OCI-LY3 (cell line): ENCODE data around the gene RRP1.

Experiments used
- H2AFZ ChIP-seq: fragments of 200-600, 300-600 bp; shearing (Covaris generic); 2 replicates; pipeline ENCODE4 v1.6.0; 2014; ENCODE audit warnings: antibody characterized with exemption, low read depth, low read length
- H3K27ac ChIP-seq: fragments of 200-600, 300-600 bp; sonication (generic); 2 replicates; pipeline ENCODE4 v1.5.1; 2014; ENCODE audit warnings: mild to moderate bottlenecking, low read length, moderate library complexity, mixed read lengths
- H3K27me3 ChIP-seq: fragments of 200-600, 300-600 bp; sonication (generic); 2 replicates; pipeline ENCODE4 v1.6.1; 2014; ENCODE audit warnings: low read depth, low read length, mixed read lengths
- H3K36me3 ChIP-seq: fragments of 200-600, 300-600 bp; sonication (generic); replicated peaks from 2 replicates; pipeline ENCODE3; 2014; ENCODE audit warnings: low read depth, low read length, mixed read lengths
- H3K4me1 ChIP-seq: fragments of 300-600, 200-600 bp; sonication (generic); 2 replicates; pipeline ENCODE4 v1.6.1; 2014; ENCODE audit warnings: low read length, mixed read lengths
- H3K4me2 ChIP-seq: fragments of 200-600, 300-600 bp; sonication (generic); 2 replicates; pipeline ENCODE4 v1.6.1; 2014; ENCODE audit warnings: low read length, mixed read lengths
- H3K4me3 ChIP-seq: fragments of 300-600, 200-600 bp; sonication (generic); 2 replicates; pipeline ENCODE4 v1.5.1; 2014; ENCODE audit warnings: antibody characterized with exemption, mild to moderate bottlenecking, low read length, moderate library complexity
- H3K79me2 ChIP-seq: fragments of 300-600, 200-600 bp; shearing (Covaris generic); 2 replicates; pipeline ENCODE4 v1.6.1; 2014; ENCODE audit warnings: mild to moderate bottlenecking, low read length, mixed read lengths
- H3K9ac ChIP-seq: fragments of 300-600, 200-600 bp; shearing (Covaris generic); 2 replicates; pipeline ENCODE4 v1.6.0; 2014; ENCODE audit warnings: mild to moderate bottlenecking, low read length, moderate library complexity
- H3K9me3 ChIP-seq: fragments of 200-600, 300-600 bp; shearing (Covaris generic); 2 replicates; pipeline ENCODE4 v1.6.1; 2014; ENCODE audit warnings: low read length, mixed read lengths; ENCODE audit not compliant: insufficient read depth
- H4K20me1 ChIP-seq: fragments of 200-600, 300-600 bp; sonication (generic); 2 replicates; pipeline ENCODE4 v1.6.1; 2016; ENCODE audit warnings: low read length, mixed read lengths; ENCODE audit not compliant: insufficient read depth
- EZH2phosphoT487 ChIP-seq: fragments of 200-600 bp; shearing (Covaris generic); IDR thresholded peaks from 2 replicates; pipeline ENCODE4 v1.6.1; 2018; ENCODE audit warnings: antibody characterized with exemption, mixed run types, low read depth
- TF ChIP-seq, protein P1 (sequence below): fragments of 200-600, 300-600 bp; sonication (generic); IDR thresholded peaks from 2 replicates; pipeline ENCODE4 v1.5.1; 2014; ENCODE audit warnings: antibody characterized with exemption, low read length, low read depth

RRP1 gene

DNA sequence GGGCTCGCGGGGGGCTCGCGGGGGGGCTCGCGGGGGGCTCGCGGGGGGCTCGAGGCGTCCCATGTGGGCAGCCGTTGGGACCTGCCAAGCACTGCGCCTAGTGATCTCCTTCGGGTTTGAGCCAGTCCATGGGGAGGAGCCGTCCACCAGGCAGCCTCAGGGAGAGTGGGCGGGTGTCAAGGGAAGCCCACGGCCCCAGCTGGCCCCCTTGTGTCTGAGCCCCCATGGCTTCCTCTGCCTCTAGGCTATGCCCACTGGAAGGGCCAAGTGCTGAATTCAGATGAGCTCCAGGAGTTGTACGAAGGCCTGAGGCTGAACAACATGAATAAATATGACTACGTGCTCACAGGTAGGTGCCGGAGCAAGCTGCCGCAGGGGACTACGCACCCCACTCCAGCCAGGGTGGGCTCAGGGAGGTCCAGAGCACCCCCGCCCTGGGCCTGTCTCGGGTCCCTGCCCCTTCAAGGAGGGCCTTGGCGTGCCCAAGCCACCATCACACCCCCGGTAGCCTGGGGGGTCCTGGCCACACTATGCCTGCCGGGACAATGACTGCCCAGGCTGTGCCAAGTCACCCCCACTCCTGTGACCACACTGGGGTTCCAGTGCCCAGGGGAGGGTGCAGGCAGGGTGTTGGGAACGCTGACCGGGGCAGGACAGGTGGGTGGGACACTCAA is 47.8 kb upstream of the RRP1 start:
- Histone ChIP-seq H3K9ac (no peak overlapping the region), H4K20me1 (no peaks in the 10 kb centered on the region)
- TF ChIP-seq EZH2phosphoT487 = no peak
- TF ChIP-seq, protein P1, sequence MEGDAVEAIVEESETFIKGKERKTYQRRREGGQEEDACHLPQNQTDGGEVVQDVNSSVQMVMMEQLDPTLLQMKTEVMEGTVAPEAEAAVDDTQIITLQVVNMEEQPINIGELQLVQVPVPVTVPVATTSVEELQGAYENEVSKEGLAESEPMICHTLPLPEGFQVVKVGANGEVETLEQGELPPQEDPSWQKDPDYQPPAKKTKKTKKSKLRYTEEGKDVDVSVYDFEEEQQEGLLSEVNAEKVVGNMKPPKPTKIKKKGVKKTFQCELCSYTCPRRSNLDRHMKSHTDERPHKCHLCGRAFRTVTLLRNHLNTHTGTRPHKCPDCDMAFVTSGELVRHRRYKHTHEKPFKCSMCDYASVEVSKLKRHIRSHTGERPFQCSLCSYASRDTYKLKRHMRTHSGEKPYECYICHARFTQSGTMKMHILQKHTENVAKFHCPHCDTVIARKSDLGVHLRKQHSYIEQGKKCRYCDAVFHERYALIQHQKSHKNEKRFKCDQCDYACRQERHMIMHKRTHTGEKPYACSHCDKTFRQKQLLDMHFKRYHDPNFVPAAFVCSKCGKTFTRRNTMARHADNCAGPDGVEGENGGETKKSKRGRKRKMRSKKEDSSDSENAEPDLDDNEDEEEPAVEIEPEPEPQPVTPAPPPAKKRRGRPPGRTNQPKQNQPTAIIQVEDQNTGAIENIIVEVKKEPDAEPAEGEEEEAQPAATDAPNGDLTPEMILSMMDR = no peak

DNA sequence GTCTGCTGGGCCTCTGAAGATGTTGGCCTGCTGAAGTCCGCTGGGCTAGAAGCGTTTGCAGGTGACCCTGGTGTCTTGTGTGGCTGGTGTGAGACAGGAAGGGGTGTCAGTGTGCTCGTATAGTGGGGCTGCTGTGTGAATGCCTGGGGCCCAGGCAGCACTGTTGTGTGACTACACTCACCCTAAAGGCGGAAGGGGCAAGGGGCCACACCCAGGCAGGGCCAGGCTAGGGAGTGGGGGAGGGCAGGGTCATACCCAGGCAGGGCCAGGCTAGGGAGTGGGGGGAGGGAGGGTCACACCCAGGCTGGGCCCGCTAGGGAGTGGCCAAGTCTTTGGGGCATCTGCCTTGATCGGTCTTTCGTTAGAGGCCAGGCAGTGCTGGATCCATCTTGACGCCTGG is 45.4 kb upstream of the RRP1 start:
- TF ChIP-seq, protein P1 = no peak
- no peaks in the 10 kb centered on the region for H3K4me1 ChIP-seq
- peaks cover 5% of the 10 kb centered on the region for H3K36me3 ChIP-seq
- H4K20me1 ChIP-seq = no peaks in the 10 kb centered on the region
- no peaks in the 10 kb centered on the region for H3K27me3 ChIP-seq
- H3K79me2 ChIP-seq = no peaks in the 10 kb centered on the region
- H3K4me2 ChIP-seq = no peak overlapping the region
- H3K9ac ChIP-seq = no peak overlapping the region
- H3K9me3 ChIP-seq = no peaks in the 10 kb centered on the region
- H3K27ac ChIP-seq = no peak overlapping the region
- H2AFZ ChIP-seq = no peak overlapping the region
- no peak overlapping the region for H3K4me3 ChIP-seq

More for the DNA sequence above, 47.8 kb upstream of the RRP1 start:
- no peak overlapping the region for H3K27ac ChIP-seq
- H3K4me3 ChIP-seq = no peak overlapping the region
- no peak overlapping the region for H2AFZ ChIP-seq
- no peaks in the 10 kb centered on the region for H3K9me3 ChIP-seq
- H3K4me2 ChIP-seq = no peak overlapping the region
- peaks cover 5% of the 10 kb centered on the region for H3K36me3 ChIP-seq
- H3K27me3 ChIP-seq = no peaks in the 10 kb centered on the region
- H3K4me1 ChIP-seq = no peaks in the 10 kb centered on the region
- H3K79me2 ChIP-seq = no peaks in the 10 kb centered on the region

DNA sequence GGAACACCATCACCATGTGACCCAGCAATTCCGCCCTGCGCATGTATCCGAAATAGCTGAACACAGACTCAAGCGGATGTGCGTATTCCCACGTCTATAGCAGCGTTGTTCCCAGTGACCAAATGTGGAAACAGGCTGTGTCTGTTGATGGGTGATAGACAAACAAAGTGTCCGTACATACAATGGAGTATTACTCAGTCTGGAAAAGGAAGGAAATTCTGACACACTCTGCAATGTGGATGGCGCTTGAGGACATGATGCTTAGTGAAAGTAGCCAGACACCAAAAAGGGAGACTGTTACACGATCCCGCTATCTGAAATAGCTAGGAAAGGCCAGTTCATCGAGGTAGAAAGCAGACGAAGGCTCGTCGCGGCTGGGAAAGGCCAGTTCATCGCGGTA is 44.7 kb upstream of the RRP1 start:
- no peak overlapping the region for H3K27ac ChIP-seq
- no peak for TF ChIP-seq EZH2phosphoT487
- TF ChIP-seq, protein P1 = no peak
- no peak overlapping the region for H3K4me2 ChIP-seq
- no peak overlapping the region for H3K4me3 ChIP-seq
- no peaks in the 10 kb centered on the region for H3K9me3 ChIP-seq
- no peaks in the 10 kb centered on the region for H3K27me3 ChIP-seq
- H3K36me3 ChIP-seq = peaks cover 5% of the 10 kb centered on the region
- H3K9ac ChIP-seq = no peak overlapping the region
- H3K79me2 ChIP-seq = no peaks in the 10 kb centered on the region
- H4K20me1 ChIP-seq = no peaks in the 10 kb centered on the region
- no peaks in the 10 kb centered on the region for H3K4me1 ChIP-seq
- H2AFZ ChIP-seq = no peak overlapping the region

DNA sequence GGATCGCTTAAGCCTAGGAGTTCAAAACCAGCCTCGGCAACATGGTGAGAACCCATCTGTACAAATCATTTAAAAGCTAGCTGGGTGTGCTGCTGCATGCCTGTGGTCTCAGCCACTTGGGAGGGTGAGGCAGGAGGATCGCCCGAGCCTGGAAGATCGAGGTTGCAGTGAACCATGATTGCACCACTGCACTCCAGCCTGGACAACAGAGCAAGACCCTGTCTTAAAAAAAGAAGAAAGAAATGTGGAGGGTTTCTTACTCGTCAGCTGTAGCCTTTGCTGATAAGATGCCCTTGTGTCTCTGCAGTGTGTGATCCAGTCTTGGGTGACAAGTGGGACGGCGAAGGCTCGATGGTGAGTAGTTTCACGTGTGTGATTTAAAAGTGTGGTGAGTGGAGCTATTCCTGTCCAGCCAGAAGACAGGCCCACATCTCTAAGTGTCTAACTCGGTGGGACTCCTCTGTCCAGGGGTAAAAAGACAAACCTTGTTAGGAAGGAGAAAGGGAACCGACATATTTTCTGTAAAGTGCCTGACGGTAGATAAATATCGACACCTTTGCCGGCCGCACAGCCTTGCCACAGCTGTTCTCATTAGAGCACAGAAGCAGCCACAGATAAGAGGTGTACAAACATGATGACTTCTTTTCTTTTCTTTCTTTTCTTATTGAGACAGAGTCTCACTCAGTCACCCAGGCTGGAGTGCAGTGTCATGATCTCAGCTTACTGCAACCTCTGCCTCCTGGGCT is 43.4 kb upstream of the RRP1 start:
- Histone ChIP-seq H3K79me2 (no peaks in the 10 kb centered on the region), H3K27ac (no peak overlapping the region), H3K4me2 (no peak overlapping the region), H3K27me3 (no peaks in the 10 kb centered on the region), H3K4me1 (no peaks in the 10 kb centered on the region), H3K4me3 (no peak overlapping the region), H4K20me1 (no peaks in the 10 kb centered on the region), H3K9me3 (no peaks in the 10 kb centered on the region), H3K9ac (no peak overlapping the region), H3K36me3 (peaks cover 5% of the 10 kb centered on the region), H2AFZ (no peak overlapping the region)
- TF ChIP-seq, protein P1 = no peak
- TF ChIP-seq EZH2phosphoT487 = no peak
